Stimulated activated CD4-positive, alpha-beta T cell treated with anti-CD3 and anti-CD28 coated beads, TNF-alpha, amount 100 ng/mL, for 4 hours (primary cell): ENCODE results near the gene KIAA2012.
"Not testable (repeated sequence)": the region's sequence is repeated elsewhere in the genome, so short reads cannot be mapped to it uniquely, and the experiment has no call there.

ENCODE experiments used
- DNase-seq, 3 experiments: peaks; one replicate each; pipeline ENCODE4 v3.0.0-alpha.2; 2020; ENCODE audit warnings: low read depth in 3 of 3

Gene KIAA2012

DNA sequence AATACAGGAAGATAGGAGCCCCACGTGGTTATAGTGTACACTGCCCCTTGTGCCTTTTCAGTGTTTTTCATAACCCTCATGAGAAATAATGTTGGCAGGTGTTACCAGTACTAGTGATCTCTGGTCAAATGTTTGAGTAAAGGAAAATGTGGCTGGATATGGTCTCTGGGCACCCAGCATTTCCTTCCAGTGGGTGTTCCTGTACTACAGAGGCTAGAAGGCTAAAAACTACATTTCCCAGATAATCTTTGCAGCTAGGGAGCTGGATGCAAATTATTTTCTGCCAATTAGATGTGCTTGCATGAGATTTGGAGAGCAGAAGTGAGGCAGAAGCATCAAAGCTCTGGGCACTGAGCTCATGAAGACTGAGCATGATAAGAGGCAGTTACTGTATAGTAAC is 45.1 kb downstream of the KIAA2012 start:
- no peak for DNase-seq

DNA sequence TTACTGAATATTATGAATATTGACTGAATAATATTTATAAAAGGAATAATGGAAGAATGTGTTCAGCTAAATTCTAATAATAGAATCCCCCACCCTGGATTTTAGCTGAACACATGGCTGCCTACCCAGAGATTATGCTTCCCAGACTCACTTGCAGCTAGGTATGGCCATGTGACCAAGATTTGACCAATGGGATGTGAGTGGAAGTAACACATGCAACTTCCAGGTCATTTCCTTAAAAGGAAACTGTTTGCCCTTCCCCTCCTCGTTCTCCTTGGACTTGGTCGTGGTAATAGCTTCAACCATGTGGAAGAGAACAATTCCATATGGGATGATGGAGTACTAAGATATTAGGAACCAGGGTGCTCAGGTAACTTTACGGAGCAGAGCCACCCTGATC is 47.8 kb downstream of the KIAA2012 start:
- no peak for DNase-seq

DNA sequence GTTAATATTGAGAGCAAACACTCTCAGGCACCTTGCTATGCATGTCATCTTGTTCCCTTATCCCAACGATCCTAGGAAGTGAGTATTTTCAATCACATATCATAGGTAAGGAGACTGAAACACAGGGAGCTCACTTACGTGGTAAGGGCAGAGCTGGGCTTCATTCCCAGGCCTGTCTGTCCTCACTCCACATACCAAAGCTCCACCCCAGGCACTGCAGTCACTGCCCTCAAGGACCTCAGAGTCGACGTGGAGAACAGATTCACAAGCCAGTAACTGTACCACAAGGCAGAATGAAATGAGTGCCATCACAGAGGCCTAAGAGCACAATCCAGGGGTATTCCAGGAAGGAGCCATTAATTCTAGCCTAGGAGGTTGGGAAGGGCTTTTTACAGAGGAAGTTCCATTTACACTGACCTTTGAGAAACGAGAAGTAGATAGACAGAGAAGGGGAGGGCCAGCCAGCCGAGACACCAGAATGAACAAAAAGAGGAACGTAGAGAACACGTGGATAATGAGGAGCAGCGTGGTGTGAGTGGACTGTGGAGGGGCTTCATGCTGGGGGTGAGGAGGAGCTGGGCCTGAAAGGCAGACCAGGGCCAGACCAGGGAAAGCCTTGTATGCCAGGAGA is 48.6 kb downstream of the KIAA2012 start:
- no peak for DNase-seq

DNA sequence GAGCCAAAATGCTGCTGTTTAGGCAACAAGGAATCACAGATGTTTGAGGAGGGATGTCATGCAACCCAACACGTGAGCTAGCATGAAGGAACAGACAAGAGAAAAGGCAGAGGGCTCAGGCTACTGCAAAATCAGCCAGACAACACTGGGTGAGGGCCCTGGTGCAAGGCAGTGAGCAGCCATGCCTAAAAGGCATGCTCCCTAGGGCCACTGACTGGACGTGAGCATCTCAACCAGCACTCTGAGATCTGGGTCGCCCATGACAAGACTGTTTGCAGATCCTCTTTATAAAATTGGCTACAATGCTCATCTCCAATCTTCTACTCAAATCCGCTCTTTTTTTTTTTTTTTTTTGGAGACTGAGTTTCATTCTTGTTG is 49.1 kb downstream of the KIAA2012 start:
- DNase-seq = no peak

DNA sequence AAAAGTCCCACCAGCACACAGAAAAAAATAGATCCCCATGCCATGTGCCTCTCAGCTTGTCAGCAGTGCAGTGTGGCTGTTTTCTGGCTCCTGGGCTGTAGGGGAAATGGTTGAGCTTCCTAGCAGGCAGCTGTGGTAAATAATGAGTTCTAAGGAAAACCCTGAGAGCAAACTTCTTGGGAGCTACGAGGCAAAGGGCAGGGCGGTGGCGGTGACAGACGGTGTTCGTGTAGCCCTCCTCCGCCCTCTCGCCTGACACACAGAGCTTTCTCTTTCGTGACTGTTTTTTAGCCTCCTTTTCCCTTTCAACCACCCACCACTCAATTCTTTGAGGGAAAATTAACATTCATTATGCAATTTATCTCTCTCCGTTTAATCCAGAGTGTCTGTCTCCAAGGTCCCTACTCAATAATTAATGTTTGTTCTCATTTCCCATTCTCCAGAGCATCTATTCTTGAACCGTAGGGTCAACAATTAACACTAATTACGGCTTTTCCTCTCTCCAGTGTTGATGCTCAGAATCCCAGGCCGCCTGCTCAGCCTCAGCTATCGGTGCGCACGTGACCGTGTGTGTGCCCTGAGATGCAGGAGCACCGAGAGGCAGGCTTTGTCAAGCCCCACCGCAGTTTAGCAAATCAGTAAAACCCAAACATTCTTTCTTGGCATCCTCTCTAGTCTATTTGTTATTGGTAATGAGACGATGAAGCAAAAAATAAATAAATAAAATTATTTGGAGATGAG is 50.1 kb downstream of the KIAA2012 start:
- no peak for DNase-seq

DNA sequence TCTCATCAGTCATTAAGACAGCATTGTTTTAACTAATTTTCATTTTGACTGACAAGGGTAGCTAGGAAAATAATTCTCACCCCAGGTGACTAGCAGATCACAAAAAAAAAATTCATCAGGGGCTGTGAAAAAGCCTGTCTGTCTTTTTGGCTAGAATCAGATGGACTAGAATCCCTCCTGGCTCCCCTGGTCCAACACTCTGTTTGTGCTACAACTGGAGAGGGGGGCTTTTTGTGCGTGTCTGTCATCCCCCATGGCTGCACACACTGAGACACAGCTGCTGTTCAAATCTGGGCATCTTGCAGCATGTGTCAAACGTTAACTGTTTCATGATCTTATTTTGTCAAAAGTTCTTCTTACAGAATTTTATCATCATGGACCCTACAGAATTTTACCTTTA is 51.2 kb downstream of the KIAA2012 start:
- no peak for DNase-seq

DNA sequence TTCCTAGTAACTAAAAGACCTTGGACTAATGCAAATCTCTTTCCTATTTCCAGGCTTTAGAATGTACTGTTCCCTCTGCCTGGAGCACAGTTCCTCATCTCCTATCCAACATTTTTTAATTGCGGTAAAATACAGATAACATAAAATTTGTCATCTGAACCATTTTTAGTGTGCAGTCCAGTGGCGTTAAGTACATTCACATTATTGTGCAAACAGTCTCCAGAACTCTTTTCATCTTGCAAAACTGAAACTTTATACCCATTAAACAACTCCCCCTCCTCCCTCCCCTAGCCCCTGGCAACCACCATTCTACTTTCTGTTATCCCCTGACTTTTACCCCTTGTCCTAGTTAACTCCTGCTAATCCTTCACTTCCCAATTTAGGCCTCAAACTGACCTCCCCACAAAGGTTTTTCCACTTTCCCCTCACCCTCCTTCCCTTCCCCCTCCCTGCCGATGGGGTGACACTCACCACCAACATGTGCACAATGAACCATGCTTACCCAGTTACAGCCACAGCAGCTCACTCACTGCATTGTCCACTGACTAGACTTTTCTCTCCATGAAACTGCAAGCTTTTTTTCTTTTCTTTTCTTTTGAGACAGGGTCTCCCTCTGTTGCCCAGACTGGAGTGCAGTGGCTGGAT is 54.8 kb downstream of the KIAA2012 start:
- no peak for DNase-seq

DNA sequence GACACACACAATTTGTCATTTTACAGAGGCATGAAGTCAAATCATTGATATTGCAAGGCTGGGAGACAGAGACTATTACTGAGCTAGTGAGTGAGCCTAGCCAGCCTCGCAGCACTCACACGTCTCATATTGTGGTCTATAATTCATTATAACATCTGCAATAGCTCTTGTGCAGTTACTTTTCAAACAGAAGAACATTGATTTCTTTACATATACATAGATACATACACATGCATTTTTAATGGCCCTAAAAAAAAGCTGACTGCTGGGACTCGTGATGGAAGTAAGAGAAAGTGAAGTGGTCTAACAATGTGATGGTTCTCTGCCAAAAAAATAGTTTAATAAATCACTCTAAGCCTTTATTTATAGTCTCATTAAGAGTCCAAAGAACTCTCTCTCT is 56.8 kb downstream of the KIAA2012 start:
- no peak for DNase-seq

DNA sequence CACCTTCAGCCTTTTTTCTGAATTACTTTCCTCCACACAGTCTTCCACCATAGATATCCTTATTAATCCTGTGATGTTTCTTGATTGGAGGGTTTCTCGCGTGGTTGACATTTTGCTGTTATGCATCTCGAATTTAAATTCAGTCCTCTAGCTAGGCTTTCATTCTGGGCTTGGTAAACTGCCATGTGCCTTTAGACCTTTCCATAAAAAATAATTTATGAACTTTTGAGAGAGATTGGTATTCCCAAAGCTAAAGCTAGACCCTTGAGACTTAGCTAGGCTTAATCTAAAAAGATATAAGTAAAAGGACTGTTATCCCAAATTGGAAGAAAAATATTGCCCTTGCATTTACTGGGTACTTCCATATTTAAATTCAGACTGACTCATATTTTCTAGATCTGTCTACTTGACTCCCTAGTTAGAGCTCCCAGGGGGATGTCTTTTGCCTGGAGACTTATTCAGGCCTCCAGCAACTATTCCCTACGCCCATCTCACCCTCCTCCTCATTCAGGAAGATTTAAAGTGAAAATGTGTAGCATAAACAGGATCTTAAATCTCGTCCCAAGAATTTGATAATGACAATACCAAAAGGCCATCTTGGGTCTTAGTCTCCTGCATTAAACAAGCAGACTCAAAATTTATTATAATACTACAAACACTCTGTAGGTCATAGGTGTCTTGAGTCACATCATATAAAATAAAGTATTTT is 60.3 kb downstream of the KIAA2012 start:
- no peak for DNase-seq

DNA sequence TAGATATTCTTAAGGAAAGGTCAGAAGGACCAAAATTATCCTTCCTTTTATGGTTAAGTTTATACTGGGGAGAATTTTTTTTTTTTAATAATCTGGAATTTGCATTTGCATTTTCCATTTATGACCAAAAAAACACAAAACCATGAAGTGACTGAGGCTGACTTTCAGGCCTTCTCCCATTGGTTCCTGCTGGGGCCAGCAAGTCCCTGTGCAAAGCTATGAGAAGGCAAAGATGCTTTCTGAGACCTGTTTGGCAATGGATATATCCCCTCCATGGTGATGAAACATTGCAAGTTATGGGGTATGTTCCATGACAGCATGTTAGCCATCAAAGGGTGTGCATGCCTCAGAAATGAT is 60.8 kb downstream of the KIAA2012 start:
- DNase-seq = no peak

DNA sequence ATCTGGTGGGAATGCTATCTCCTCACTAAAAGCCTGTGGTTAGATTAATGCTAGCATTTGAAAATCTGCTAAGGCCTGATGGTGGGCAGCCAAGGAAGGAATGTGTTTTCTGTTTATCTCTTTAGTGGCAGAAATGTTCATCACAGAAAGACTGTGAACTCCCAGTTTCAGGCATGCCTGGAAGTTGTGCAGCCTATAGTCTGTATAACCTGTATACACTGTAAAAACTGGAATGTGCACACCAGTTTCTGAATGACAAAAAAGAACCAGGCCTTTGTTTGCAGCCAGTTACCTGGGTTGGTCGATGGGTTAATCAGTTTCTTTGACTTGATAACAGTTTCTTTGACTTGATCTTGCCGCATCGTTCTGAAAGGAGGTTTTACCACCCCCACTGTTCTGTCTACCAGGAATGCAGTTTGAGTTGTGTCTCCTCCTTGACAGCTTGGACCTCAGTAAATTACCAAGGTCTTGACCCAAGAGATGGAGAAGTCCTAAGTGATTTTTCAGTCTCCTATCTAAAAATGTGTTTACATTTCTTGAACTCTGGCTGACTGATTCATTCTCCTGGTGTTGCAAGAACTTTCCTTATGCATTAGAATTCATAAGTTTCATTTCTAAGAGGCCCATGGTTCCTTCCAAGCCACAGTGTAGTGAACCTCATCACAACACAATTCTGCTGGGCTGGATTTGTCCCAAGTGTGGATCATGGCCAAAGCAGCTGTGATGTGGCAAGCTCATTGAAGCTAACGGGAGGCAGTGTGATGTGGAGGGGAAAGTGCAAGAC is 62.2 kb downstream of the KIAA2012 start:
- DNase-seq = no peak

DNA sequence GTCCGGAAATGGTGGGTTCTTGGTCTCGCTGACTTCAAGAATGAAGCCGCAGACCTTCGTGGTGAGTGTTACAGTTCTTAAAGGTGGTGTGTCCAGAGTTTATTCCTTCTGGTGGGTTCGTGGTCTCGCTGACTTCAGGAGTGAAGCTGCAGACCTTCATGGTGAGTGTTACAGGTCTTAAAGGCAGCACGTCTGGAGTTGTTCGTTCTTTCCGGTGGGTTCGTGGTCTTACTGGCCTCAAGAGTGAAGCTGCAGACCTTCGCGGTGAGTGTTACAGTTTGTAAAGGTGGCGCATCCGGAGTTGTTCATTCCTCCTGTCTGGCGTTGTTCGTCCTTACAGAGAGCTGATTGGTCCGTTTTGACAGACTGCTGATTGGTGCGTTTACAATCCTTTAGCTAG is 63.0 kb downstream of the KIAA2012 start:
- DNase-seq = not testable (repeated sequence)

DNA sequence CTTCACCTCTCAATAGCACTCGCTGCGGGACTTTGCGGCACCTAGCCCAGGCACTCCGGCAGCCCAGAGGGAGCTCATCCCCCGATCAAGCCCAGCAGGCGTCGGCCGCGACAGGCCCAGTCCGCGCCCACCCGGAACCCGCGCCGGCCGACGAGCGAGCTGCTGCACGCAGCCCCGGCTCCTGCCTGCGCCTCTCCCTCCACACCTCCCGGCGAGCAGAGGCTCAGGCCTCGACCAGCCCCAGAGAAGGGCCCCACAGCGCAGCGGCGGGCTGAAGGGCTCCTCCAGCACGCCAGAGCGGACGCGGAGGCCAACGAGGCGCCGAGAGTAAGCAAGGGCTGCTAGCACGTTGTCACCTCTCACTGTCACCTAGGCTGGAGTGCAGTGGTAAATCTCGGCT is 63.5 kb downstream of the KIAA2012 start:
- DNase-seq = no peak

DNA sequence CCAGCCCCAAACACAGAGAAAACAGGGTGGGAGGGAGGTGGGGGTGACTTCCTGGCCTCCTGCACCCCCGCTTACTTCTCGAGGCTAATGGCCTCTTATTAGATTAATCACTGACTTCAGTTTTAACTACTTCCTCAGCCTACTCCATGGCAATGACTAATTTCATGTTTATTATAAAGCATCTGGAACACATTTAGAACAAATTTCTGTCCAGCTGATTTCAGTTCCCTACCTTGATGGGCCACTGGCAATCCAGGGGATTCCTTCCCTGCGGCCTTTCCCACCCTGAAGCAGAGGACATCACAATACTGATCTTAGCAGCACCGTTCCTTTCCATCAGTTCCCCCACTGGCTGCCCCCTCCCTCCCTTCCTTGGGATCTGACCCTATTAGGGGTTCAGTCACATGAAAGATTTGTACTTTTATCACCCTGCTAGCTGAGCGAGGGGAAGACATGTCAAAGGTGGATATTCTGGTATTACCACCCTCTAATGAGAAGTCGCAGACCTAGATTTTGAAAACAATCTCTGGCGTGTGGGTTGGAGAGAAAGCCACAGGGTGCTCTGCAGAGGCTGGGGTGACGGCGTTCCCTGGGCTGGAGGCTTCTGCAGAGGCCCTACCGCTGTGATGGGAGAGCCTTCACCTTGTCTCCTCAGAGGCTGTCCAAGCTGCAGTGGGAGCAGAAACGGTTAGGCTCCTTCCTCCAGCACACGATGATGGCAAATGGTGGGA is 67.6 kb downstream of the KIAA2012 start:
- DNase-seq = no peak

DNA sequence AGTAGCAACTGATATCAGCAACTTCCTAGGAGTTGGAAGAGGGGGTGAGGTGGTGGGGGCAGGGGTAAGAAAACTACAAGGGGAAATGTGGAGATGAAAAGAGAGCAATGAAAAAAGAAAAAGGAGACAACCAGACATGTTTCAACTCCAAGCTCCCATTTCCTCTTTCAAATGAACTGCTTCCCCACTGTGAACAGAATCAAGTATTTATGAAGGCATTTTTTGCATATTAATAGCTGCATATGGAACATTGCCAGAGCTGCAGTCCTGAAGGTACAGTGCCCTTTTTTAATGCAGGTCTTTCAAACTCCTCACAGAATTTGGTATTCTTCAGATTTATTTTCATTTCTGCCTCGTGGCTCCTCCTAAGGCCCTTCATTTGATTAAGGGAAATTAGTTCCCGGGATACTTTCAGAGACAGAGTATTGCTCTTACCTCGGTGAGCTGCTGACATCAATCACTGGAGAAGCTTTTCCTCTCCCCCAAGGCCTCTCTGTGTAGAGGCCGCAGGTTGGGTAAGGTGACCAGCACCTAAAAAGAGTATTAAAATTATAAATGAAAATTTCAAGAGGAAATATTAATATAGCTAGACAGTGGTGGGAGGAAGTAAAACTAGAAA is 68.4 kb downstream of the KIAA2012 start:
- DNase-seq = no peak

DNA sequence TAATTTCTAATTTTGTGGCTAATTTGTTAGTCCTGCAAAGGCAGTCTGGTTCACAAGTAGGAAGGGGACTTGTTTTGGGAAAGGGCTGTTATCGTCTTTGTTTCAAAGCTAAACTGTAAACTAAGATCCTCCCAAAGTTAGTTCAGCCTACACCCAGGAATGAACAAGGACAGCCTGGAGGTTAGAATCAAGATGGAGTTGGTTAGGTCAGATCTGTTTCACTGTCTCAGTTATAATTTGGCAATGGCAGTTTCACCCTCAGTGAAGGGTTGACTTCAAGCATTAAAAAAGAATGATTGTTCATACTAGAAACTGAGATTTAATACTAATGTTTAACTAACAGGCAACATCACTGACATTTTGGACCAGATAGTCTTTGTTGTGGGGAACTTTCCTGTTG is 69.5 kb downstream of the KIAA2012 start:
- DNase-seq = no peak

DNA sequence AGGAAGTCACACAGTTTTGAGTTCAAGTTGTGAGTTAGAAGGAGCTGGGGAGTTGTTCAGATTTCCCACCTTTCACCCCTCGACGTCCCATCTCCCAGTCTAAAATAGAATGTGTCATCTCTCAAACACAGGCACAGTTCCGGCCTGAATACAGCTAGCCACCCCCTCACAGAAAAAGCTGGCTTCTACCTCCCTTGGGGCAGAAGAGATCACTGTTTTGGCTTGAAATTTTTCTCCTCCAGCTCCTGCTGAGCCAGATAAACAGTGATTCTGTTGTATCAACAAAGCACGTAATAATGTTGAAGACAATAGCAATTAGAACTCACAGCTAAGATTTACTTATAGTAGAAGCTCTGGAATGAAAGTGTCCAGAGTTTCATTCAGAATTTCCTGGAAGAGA is 74.7 kb downstream of the KIAA2012 start:
- no peak for DNase-seq

DNA sequence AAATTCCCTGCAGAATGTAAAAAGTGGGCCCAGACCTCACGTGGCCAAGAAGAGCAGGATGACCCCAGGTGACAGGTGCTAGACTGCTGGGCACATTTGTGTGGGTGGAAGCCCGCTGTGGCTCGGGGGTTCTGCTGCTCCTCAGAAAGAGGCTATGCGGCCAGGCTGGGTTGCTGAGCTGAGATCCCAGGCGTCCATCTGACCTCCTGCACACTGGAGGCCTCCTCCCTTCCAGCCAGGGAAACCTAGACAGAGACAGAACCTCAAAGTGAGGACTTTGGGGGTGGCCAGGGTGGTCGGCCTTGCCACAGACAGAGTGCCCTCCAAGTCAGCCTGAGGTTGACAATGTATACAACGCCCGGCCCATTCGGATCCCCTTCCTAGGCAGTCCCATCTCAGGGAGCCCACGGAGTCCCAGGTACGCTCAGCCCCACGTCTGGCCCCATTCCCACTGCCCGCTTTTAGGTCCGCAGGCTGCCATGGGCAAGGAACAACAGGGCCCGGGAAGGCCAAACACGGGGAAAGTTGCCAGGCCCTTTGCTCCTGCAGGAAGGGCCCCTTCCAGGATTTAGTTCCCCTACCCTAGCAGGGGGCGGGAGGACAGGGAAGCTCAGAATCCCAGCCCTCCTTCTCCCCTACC is 75.6 kb downstream of the KIAA2012 start:
- no peak for DNase-seq

DNA sequence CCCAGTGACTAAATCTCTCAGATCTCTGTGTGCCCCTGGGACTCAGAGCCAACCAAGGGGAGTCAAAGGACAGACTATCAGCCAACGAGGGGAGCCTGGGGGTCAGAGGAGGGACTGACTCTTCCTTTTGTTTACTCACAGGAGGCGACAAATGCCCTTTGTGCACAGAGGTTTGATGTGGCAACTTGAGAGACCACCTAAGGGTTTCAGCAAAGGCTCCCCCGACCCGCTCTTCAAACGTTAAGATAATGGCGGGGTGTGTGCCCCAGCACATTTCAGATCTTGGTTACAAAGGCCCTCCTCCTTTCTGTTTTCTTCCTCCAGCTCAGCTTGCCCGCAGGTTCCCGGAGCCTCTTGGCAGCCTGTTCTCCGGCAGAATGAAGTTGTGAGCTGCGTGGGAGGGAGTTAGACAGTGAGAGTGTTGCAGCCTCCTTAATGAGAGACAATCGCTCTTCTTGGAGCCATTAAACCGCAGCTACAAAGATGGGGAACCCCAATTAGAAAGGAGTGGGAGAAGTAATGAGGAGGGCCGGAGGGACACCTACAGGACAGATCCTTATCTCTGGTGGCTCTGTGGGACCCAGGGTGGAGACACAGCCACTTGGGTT is 76.2 kb downstream of the KIAA2012 start:
- no peak for DNase-seq

DNA sequence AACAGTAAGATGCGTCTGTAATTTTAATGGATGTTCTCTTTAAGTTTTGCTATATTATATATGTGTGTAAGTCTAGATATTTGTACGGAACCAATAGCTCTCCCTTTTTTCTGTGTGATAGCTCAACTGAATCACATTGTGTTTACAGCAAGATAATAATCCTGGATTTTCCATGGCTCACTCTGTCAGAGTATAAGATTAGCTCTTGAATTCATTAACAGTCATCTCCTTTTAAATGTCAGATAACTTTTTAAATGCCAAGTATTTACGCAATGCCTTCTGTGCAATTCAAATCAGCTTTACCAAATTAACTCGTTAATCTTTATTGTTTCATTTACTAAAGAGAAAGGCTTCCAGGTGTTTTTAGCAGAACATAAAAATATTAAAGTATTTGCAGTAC is 76.9 kb downstream of the KIAA2012 start:
- no peak for DNase-seq
